HEK293 (cell line): Measurements from ENCODE around the gene AMIGO1.

Source experiments
- CTCF ChIP-seq: fragments of 450-650 bp; formaldehyde crosslinking; IDR thresholded peaks from 2 replicates; pipeline ENCODE4 v1.5.1; 2016; ENCODE audit warnings: missing biosample characterization, missing genetic modification characterization
- PRDM4 ChIP-seq: fragments of 450-650 bp; formaldehyde crosslinking; IDR thresholded peaks from 2 replicates; pipeline ENCODE4 v1.5.1; 2017; ENCODE audit warnings: missing biosample characterization, missing genetic modification characterization
- ZBTB21 ChIP-seq: fragments of 450-650 bp; formaldehyde crosslinking; IDR thresholded peaks from 2 replicates; pipeline ENCODE4 v1.5.1; 2017; ENCODE audit warnings: missing biosample characterization, missing genetic modification characterization
- ZBTB26 ChIP-seq: fragments of 450-650 bp; formaldehyde crosslinking; optimal IDR thresholded peaks from 2 replicates; pipeline ENCODE3; 2016; ENCODE audit warnings: missing biosample characterization, mild to moderate bottlenecking, missing genetic modification characterization
- ZFP37 ChIP-seq: fragments of 450-650 bp; formaldehyde crosslinking; IDR thresholded peaks from 2 replicates; pipeline ENCODE4 v1.5.1; 2016; ENCODE audit warnings: missing biosample characterization, missing genetic modification characterization
- ZNF777 ChIP-seq: fragments of 450-650 bp; formaldehyde crosslinking; IDR thresholded peaks from 2 replicates; pipeline ENCODE4 v1.5.1; 2017; ENCODE audit warnings: missing biosample characterization, missing genetic modification characterization, borderline replicate concordance

- TF ChIP-seq CTCF (tag by site-specific recombination) (no peak), ZNF777 (tag by site-specific recombination) (no peak), PRDM4 (tag by site-specific recombination) (no peak), ZBTB26 (tag by site-specific recombination) (no peak), ZBTB21 (tag by site-specific recombination) (no peak), ZFP37 (tag by site-specific recombination) (no peak)
Observed at GRCh38 chr1:109491372-109491771, 18.2 kb downstream of the AMIGO1 start.
